HG03457 (cell line): ENCODE data around the gene MEF2A.

Experiments
- ATAC-seq: cut with Tn5 transposase; IDR thresholded peaks from one replicate; pipeline ENCODE4 v1.9.1; 2021; ENCODE audit warnings: moderate number of reproducible peaks; ENCODE audit not compliant: unreplicated experiment

The MEF2A gene

GRCh38 chr15:99562238-99562637, 3.5 kb upstream of the MEF2A start:
- ATAC-seq = no peak

GRCh38 chr15:99564221-99565048, 1.3 kb upstream of the MEF2A start:
- ATAC-seq = no peak

GRCh38 chr15:99565049-99565298, 810 bp upstream of the MEF2A start:
- peak; percentile 36 for ATAC-seq

- no peak for ATAC-seq
These were observed 543 bp downstream of the MEF2A start for GRCh38 chr15:99566157-99566897.

- ATAC-seq = no peak
These were observed 3.0 kb downstream of the MEF2A start for GRCh38 chr15:99568625-99569352.

- ATAC-seq = no peak
These were observed 5.5 kb downstream of the MEF2A start for GRCh38 chr15:99571299-99571698.

- no peak for ATAC-seq
These were observed 8.3 kb downstream of the MEF2A start for GRCh38 chr15:99574048-99574447.

GRCh38 chr15:99574502-99574901, 8.7 kb downstream of the MEF2A start:
- no peak for ATAC-seq

GRCh38 chr15:99578809-99579208, 13.0 kb downstream of the MEF2A start:
- no peak for ATAC-seq

GRCh38 chr15:99580076-99580475, 14.3 kb downstream of the MEF2A start:
- ATAC-seq = no peak

GRCh38 chr15:99582508-99582960, 16.8 kb downstream of the MEF2A start:
- no peak for ATAC-seq

- no peak for ATAC-seq
These were observed 18.4 kb downstream of the MEF2A start for GRCh38 chr15:99584081-99584600.

GRCh38 chr15:99586121-99586520, 20.3 kb downstream of the MEF2A start:
- ATAC-seq = no peak

- no peak for ATAC-seq
These were observed 24.0 kb downstream of the MEF2A start for GRCh38 chr15:99589801-99590200.

- ATAC-seq = peak; percentile 80
These were observed 25.3 kb downstream of the MEF2A start for GRCh38 chr15:99590913-99591646.

- no peak for ATAC-seq
These were observed 26.5 kb downstream of the MEF2A start for GRCh38 chr15:99592145-99592791.

GRCh38 chr15:99593070-99593469, 27.3 kb downstream of the MEF2A start:
- ATAC-seq = no peak

GRCh38 chr15:99594916-99595315, 29.1 kb downstream of the MEF2A start:
- ATAC-seq = no peak

GRCh38 chr15:99598296-99598695, 32.5 kb downstream of the MEF2A start:
- no peak for ATAC-seq

- no peak for ATAC-seq
These were observed 38.0 kb downstream of the MEF2A start for GRCh38 chr15:99603828-99604227.
